HG03520 (cell line): ENCODE data around the gene JPH3.
"Not testable (repeated sequence)": the region's sequence is repeated elsewhere in the genome, so short reads cannot be mapped to it uniquely, and the experiment has no call there.

ENCODE experiments used
- ATAC-seq: cut with Tn5 transposase; IDR thresholded peaks from one replicate; pipeline ENCODE4 v1.9.1; 2021; ENCODE audit warnings: mild to moderate bottlenecking, moderate library complexity; ENCODE audit not compliant: unreplicated experiment

Gene JPH3

GRCh38 chr16:87677830-87678229 is 75.5 kb downstream of the JPH3 start:
- no peak for ATAC-seq

GRCh38 chr16:87678618-87679017 is 76.3 kb downstream of the JPH3 start:
- no peak for ATAC-seq

GRCh38 chr16:87679593-87680271 is 77.4 kb downstream of the JPH3 start:
- no peak for ATAC-seq

DNA sequence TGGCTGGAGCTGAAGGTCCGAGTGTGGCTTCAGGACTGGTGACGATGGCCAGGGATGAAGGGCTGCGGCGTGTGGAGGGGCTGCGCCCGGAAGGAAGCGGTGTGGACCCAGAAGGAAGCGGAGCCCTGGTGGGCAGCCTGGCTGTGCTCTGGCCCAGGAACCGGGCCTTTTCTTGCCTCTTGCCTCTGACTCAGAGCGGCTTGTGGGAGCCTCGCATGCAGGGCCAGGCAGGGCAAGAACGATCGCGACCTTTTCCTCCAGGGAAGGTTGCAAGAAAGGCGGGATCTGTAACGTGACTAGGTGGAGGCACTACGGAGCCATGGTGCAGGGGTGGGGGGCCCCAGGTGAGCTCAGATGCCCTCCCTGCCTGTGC is 78.0 kb downstream of the JPH3 start:
- ATAC-seq: no peak

- ATAC-seq: not testable (repeated sequence)
These were observed 78.8 kb downstream of the JPH3 start for GRCh38 chr16:87681051-87681602.

GRCh38 chr16:87681981-87682570 is 79.8 kb downstream of the JPH3 start:
- no peak for ATAC-seq

GRCh38 chr16:87682852-87683399 is 80.6 kb downstream of the JPH3 start:
- ATAC-seq: no peak

GRCh38 chr16:87684106-87684677 is 81.9 kb downstream of the JPH3 start:
- no peak for ATAC-seq

DNA sequence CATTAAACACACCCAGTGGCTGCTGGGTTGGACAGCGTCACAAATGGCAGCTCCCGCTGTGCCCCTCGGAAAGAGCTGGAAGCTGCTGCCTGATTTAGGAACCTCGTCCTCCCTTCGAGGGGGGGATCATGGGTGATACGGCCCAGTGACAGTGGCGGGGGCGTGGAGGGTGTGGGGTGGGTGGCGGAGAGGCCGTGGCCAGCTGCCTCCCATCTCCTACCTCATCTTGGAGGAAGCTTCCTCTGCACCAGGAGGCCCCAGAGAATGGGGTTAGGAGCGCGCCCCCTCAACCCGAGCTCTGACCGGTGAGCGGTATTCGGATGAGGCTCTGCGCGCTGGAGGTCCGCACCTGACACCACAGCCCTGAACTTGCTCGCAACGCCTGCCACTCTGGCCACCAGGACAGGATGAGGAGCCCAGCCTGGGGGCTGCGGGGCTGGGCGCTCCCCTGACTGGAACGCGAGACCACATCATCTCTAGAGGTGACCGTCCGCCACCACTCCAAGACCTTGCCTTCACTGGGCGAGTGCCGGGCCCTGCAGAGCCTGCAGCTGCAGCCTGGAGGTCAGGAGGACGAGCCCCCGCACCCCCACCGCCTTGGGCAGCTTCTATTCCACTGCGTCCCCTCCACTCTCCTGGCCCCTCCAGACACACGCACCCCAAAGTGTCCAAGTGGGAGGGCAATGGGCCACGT is 82.5 kb downstream of the JPH3 start:
- ATAC-seq: no peak

DNA sequence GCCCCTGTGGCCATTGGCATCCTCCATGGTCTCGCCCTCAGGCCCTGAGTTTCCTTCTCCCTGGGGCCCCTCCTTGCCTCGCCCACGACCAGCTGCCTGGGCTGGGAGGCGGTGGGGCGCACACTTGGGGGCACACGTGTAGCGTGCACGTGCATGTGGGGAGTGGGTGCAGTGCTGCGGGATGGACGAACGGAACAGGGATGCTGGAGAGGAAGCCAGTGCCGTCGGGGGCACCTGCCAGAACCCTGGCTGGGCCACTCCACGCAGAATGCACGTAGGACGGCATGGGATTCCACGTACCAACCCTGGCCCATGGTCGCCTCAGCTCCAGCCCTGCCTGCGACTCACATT is 83.1 kb downstream of the JPH3 start:
- ATAC-seq: no peak

DNA sequence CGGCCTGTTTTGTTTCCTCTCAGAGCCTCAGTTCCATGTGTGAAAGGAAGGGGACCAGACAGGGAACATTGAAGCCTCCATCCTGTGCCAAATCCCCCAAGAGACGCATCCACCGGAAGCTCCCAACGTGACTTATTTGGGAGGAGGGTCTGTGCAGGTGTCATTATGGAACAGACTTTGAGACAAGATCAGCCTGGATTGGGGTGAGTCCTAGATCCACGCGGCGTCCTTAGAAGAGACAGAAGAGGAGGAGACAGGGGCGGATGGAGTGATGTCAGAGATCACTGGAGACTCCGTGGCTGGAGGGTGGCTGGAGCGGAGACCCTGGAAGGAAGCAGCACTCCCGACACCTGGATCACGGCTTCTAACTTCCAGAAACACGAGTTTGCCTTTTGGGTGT is 83.5 kb downstream of the JPH3 start:
- no peak for ATAC-seq

GRCh38 chr16:87686697-87687096 is 84.4 kb downstream of the JPH3 start:
- no peak for ATAC-seq

GRCh38 chr16:87687126-87687910 is 85.0 kb downstream of the JPH3 start:
- ATAC-seq: no peak

DNA sequence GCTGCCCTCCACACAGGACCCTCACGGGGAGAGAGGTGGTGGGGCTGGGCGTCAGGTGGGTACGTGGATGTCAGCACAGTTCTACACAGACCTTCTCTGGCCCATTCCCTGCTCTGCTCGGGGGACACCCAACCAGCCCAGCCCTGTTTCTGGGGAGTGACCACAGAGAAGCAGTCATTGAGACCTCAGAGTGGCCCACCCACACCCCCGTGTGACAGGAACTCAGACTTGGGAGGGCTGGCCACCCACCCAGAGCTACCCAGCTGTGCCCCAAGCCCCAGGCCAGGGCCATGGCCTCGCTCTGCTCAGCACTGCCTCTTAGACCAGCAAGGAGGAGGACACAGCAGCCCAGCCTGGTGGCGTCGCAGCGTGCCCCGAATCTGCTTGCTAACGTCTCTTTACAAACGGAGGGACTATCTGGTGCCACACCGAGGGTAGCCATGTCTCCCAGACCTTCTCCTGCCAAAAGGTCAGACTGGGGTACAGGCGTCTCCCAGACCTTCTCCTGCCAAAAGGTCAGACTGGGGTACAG is 85.8 kb downstream of the JPH3 start:
- no peak for ATAC-seq

GRCh38 chr16:87688876-87689815 is 86.8 kb downstream of the JPH3 start:
- no peak for ATAC-seq

GRCh38 chr16:87689956-87690465 is 87.7 kb downstream of the JPH3 start:
- ATAC-seq: no peak

DNA sequence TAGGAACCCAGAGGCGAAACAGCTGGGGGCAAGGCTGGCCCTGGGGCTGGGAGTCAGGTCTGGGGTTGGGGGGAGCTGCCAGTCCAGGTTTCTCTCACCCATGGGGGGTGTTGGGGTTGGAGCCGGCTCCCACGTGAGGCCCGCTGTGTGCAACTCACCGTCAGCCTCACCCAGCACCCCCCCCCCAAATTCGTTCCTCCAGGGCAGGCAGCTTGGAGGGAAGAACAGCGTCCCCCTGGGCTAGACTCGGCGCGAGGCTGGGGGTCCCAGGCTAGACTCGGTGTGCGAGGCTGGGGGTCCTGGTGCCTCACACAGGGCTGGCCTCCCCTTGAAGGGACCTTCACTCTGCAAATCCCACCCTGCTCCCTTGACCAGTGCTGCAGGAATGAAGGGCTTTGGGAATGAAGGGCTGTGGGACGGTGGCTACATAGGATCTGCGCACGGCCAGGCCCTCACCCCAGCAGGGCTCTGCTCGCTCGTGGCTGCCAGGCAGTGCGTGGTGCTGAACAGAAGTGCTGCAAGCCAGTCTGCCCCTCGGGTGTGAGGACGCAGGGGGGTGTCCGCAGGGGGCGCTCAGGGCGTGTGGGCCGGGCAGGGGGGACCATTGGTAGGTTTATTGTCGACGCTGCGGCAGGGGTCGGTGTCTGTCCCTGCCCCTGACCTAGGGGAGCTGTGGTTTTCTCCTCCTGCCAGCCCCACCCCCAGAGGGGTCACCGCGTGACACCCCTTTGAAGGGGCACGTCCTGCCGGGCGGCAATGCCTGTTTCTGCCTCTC is 88.8 kb downstream of the JPH3 start:
- ATAC-seq: no peak

DNA sequence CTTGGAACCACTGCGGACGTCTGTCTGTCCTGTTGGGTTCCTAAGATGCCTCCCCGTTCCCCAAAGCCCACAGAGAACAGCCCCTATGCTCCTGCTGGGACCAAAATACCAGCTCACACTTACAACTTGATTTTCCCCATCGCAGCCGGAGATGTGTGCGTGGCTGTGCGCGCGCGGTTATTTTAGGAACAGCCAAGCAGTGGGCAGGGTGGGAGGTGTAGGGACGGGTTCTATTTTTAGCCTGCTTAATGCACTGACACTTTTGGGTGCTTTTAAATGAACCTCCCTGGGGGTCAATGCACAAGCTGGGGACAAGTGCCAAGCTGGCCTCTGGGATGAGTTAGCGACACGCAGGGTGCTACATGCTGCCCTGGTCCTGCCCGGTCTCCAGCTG is 89.4 kb downstream of the JPH3 start:
- ATAC-seq: no peak
